T47D (cell line): ENCODE measurements around the gene NEDD4L.
"Not testable (repeated sequence)": the region's sequence is repeated elsewhere in the genome, so short reads cannot be mapped to it uniquely, and the experiment has no call there.

ENCODE experiments used
- DNase-seq, 2 experiments: peaks; one replicate each; pipeline versions ENCODE4 v3.0.0 to v3.0.0-alpha.2; 2011 to 2012; ENCODE audit warnings: low read depth in 1 of 2, low spot score in 1 of 2
- JUND ChIP-seq: IDR thresholded peaks from 2 replicates; pipeline ENCODE4 v1.6.1; 2012; ENCODE audit warnings: low read depth
- in situ Hi-C: cut with HindIII; loops from 2 replicates; pipeline ENCODE4 v1.10.0; 2016; ENCODE audit warnings: low sequenced_read_pairs, low pct_unique_long_range_greater_than_20kb

The NEDD4L gene

DNA sequence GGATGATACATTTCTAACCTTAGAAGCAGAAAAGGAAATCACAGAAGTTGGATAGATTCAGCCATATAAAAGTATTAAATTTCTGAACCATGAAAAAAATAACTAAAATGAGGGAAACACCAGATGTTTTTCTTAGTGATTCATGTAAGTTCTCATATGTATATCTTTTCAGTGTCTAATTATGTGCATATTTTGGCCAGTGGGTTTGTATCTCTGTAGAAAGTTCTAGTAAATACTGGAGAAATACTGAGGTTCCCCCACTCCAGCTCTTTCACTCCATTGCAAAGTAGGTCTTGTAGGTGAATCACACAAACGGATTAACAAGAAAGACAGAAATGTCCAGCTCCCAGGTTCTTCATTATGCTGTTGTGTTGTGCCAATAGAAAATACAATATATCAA lies 222.3 kb downstream of the NEDD4L start:
- DNase-seq, result no peak
- in situ Hi-C loops, result no loop called here
- no peak for TF ChIP-seq JUND

DNA sequence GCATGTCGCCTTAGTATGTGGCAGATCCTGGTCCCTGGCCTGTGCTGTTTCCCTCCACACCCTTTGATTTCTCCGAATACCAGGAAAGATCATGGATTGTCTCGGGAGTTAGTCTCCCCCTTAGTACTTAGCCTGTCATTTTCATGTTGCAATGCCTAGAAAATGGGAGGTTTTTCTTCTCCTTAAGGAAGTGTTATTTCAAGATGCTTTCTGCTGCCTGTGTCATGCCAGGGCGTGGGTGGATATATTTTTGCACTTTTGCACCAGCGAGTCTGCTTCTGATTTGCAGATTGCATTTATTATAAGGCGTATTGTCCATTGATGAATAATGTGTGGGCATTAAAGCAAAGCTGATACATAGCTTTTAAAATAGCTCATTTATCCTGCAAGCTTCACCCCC lies 223.5 kb downstream of the NEDD4L start:
- in situ Hi-C loops, result no loop called here
- no peak for TF ChIP-seq JUND
- DNase-seq, result no peak

DNA sequence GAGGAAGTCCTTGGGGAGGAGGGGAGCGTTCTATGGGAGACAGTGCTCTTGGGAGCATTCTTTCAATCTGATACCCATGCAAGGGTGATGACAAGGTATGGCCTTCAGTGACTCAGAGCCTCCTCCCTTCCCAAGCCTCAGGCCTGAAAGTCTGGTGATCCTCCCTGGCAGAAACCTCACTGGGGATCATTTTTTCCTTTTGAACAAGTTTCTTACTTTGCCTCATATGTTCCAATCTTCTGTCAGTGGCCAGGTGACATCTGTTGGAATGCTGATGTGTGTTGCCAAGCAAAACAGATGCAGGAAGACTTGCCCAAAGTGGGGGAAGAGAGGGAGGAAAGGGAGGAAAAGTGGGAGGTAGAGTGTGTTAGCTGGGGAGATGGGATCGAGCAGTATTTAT lies 224.8 kb downstream of the NEDD4L start:
- DNase-seq, result peak in 1 of 2 experiments; percentile 19
- in situ Hi-C loops, result no loop called here
- TF ChIP-seq JUND, result no peak

GRCh38 chr18:58269931-58270330 lies 225.9 kb downstream of the NEDD4L start:
- no peak for TF ChIP-seq JUND
- in situ Hi-C loops, result no loop called here
- DNase-seq, result peak in 1 of 2 experiments; percentile 77

DNA sequence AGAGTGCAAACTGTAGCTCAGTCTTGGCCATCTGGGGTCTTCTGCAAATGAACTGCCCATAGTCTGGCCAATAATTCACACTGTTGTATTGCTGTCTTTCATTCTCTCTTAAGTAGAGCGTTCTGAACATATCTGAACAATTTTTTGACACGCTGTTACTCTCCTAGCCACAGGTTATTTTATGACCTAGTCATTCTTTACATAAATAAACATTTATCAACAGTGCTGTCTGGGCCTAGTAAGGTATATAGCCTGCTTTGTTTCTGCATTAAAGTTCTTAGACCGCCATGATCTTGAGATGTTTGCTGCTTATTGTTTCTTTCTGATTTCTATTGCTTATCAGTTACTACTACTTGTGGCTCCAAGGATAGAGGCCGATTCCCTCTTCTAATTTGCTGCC lies 226.4 kb downstream of the NEDD4L start:
- DNase-seq, result no peak
- in situ Hi-C loops, result no loop called here
- no peak for TF ChIP-seq JUND

DNA sequence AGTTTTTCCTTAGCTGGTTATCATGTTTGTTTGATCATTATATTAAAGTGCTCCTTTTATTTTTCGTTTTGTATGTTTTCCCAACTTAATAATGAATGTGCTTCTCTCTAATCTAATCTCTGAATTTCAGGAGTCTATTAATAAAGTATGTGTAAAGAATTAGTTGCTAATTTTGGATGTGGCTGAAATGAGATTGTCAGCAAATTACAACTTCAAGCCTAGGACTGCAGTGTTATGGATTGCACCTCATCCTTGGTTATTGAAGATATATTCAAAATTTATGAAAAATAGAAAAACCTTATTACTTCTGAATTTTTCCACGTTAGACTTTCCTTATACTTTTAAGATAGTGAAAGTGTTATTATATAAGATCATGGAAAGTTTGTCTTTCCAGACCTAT lies 227.7 kb downstream of the NEDD4L start:
- DNase-seq, result no peak
- TF ChIP-seq JUND, result no peak
- in situ Hi-C loops, result no loop called here

- in situ Hi-C loops, result no loop called here
Observed at GRCh38 chr18:58272209-58272608, 228.2 kb downstream of the NEDD4L start.

GRCh38 chr18:58272779-58273435 lies 228.9 kb downstream of the NEDD4L start:
- no peak for TF ChIP-seq JUND
- in situ Hi-C loops, result no loop called here
- no peak for DNase-seq

More at GRCh38 chr18:58272209-58272608, 228.2 kb downstream of the NEDD4L start:
- no peak for DNase-seq
- no peak for TF ChIP-seq JUND

GRCh38 chr18:58275176-58275575 lies 231.2 kb downstream of the NEDD4L start:
- in situ Hi-C loops, result no loop called here
- TF ChIP-seq JUND, result no peak
- DNase-seq, result no peak

GRCh38 chr18:58276789-58277739 lies 233.0 kb downstream of the NEDD4L start:
- in situ Hi-C loops, result no loop called here
- no peak for TF ChIP-seq JUND
- peak in 1 of 2 experiments; percentile 5 for DNase-seq

- no peak for TF ChIP-seq JUND
- no peak for DNase-seq
- in situ Hi-C loops, result no loop called here
Observed at GRCh38 chr18:58279504-58280175, 235.6 kb downstream of the NEDD4L start.

GRCh38 chr18:58280191-58280590 lies 236.2 kb downstream of the NEDD4L start:
- DNase-seq, result no peak
- in situ Hi-C loops, result no loop called here
- no peak for TF ChIP-seq JUND

DNA sequence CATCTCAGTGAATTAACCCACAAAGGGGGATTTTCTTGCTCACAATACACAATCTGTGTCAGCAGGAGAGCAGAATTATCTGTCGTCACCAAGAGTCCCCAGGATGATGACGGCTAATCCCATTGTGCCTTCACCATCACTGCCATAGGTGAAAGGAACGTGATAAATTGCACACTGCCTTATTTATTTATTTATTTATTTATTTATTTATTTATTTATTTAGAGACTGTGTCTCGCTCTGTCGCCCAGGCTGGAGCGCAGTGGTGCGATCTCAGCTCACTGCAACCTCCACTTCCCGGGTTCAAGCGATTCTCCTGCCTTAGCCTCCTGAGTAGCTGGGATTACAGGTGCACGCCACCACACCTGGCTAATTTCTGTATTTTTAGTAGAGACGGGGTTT lies 238.8 kb downstream of the NEDD4L start:
- in situ Hi-C loops, DNase-seq: not testable (repeated sequence)
